ENCODE data around the gene COX7B2.

GRCh38 chr4:46852800-46853199 is 56.2 kb downstream of the COX7B2 start:
- TF ChIP-seq CTCF (IDR thresholded peaks at IDR 0.05; ENCODE audit: low read depth, low read length, missing input control) (no peak), SP1 (IDR thresholded peaks at IDR 0.05) (no peak), REST (IDR thresholded peaks at IDR 0.05) (no peak), RAD21 (IDR thresholded peaks at IDR 0.05) (no peak), ATF3 (IDR thresholded peaks at IDR 0.05) (no peak)

All from liver (tissue), 3 donors.